IPS-18c (cell line): ENCODE measurements around the gene CDS2.

Experiments
- H3K4me3 ChIP-seq: 2 replicates; pipeline ENCODE4 v1.7.0; 2013; ENCODE audit warnings: low read depth, mild to moderate bottlenecking, low read length, moderate library complexity; ENCODE audit not compliant: insufficient read depth
- H3K9me3 ChIP-seq: one replicate; pipeline ENCODE4 v1.6.1; 2013; ENCODE audit warnings: mild to moderate bottlenecking, low read length, moderate library complexity; ENCODE audit not compliant: control insufficient read depth, insufficient read depth

The CDS2 gene

GRCh38 chr20:5212907-5213487 is 86.2 kb downstream of the CDS2 start:
- Histone ChIP-seq H3K4me3 (no peak overlapping the region), H3K9me3 (no peaks in the 10 kb centered on the region)

GRCh38 chr20:5214826-5215225 is 88.0 kb downstream of the CDS2 start:
- no peaks in the 10 kb centered on the region for H3K9me3 ChIP-seq
- H3K4me3 ChIP-seq, result no peak overlapping the region

GRCh38 chr20:5215672-5216304 is 89.0 kb downstream of the CDS2 start:
- Histone ChIP-seq H3K4me3 (no peak overlapping the region), H3K9me3 (no peaks in the 10 kb centered on the region)

- Histone ChIP-seq H3K4me3 (no peak overlapping the region), H3K9me3 (no peaks in the 10 kb centered on the region)
Measured at GRCh38 chr20:5216663-5217062, 89.9 kb downstream of the CDS2 start.

- H3K4me3 ChIP-seq, result no peak overlapping the region
- H3K9me3 ChIP-seq, result no peaks in the 10 kb centered on the region
Measured at GRCh38 chr20:5217616-5218015, 90.8 kb downstream of the CDS2 start.

GRCh38 chr20:5220321-5221060 is 93.7 kb downstream of the CDS2 start:
- no peaks in the 10 kb centered on the region for H3K9me3 ChIP-seq
- no peak overlapping the region for H3K4me3 ChIP-seq

- H3K4me3 ChIP-seq, result no peak overlapping the region
- no peaks in the 10 kb centered on the region for H3K9me3 ChIP-seq
Measured at GRCh38 chr20:5221061-5221430, 94.2 kb downstream of the CDS2 start.

- H3K4me3 ChIP-seq, result no peak overlapping the region
- H3K9me3 ChIP-seq, result no peaks in the 10 kb centered on the region
Measured at GRCh38 chr20:5222919-5223634, 96.3 kb downstream of the CDS2 start.

GRCh38 chr20:5230544-5230943 is 103.7 kb downstream of the CDS2 start:
- H3K4me3 ChIP-seq, result no peak overlapping the region
- H3K9me3 ChIP-seq, result no peaks in the 10 kb centered on the region

- Histone ChIP-seq H3K4me3 (no peak overlapping the region), H3K9me3 (no peaks in the 10 kb centered on the region)
Measured at GRCh38 chr20:5234158-5234557, 107.3 kb downstream of the CDS2 start.

GRCh38 chr20:5234978-5235377 is 108.2 kb downstream of the CDS2 start:
- H3K9me3 ChIP-seq, result no peaks in the 10 kb centered on the region
- no peak overlapping the region for H3K4me3 ChIP-seq
